Right atrium auricular region (tissue), 2 donors: ENCODE data around the gene DGKE. TPM values are rescaled to one million over a fixed set of nuclear protein-coding genes. Genes with fewer than 3 reads are reported as not detected.

Experiments
- DNase-seq: peaks from one replicate; pipeline ENCODE4 v3.0.0-alpha.2; 2019; ENCODE audit warnings: low spot score
- H3K27ac ChIP-seq, 2 donors: fragments of 200-600 bp; sonication (generic); 1 replicate in 1 of 2; 2 replicates in 1 of 2; pipeline ENCODE4 v1.5.1; 2016 to 2019
- H3K27me3 ChIP-seq, 2 donors: fragments of 200-600 bp; sonication (generic); one replicate each; pipeline versions ENCODE4 v1.5.1 to v1.6.0; 2017 to 2019
- H3K36me3 ChIP-seq: fragments of 200-600 bp; sonication (generic); one replicate; pipeline ENCODE4 v1.5.1; 2016
- H3K4me1 ChIP-seq, 2 donors: fragments of 200-600 bp; sonication (generic); one replicate each; pipeline versions ENCODE4 v1.5.1 to v1.6.0; 2017 to 2019
- H3K4me3 ChIP-seq, 2 donors: fragments of 200-600 bp; sonication (generic); 1 replicate in 1 of 2; 2 replicates in 1 of 2; pipeline ENCODE4 v1.5.1; 2017 to 2019; ENCODE audit warnings: mild to moderate bottlenecking in 1 of 2, moderate library complexity in 1 of 2
- H3K9me3 ChIP-seq, 2 donors: fragments of 200-600 bp; sonication (generic); one replicate each; pipeline ENCODE4 v1.5.1; 2019
- total RNA-seq, 2 donors: library from RNA; depleted of rRNA; stranded (reverse); fragments of >200 nt; gene quantifications; one replicate each; pipeline ENCODE4 v1.1.0, GENCODE V29; 2016
- TF ChIP-seq, protein P1 (sequence below), 2 donors: fragments of 200-600 bp; sonication (generic); IDR thresholded peaks; one replicate each; pipeline ENCODE4 v1.5.1; 2019; ENCODE audit warnings: antibody characterized with exemption in 2 of 2

DGKE gene
- total RNA-seq, 2 donors from 2014 or later, result 3.4 to 3.7 TPM

DNA sequence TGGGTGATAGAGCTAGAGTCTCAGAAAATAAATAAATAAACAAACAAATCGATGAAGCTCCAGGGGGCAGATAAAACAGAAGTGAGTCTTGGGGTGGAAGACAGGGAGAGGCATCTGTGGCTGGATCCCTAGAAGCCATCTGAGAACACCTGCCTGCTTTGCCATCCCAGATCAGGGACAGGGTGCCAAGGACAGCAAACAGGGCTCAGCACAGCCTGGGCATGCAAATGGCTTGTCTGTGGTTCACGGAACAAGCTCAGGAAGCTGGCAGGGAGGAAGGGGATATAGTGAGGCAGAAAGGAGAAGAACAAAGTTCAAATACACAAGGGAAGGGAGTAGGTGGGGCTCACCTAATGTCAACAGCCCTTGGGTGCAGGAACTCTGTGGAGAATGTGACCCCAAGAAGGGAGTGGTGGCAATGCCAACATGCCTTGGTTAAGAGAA lies 52.4 kb downstream of the DGKE start:
- Histone ChIP-seq H3K4me1 (no peaks in the 10 kb centered on the region), H3K27ac (no peak overlapping the region), H3K9me3 (no peaks in the 10 kb centered on the region), H3K4me3 (no peak overlapping the region), H3K36me3 (peaks cover 15% of the 10 kb centered on the region), H3K27me3 (no peaks in the 10 kb centered on the region)
- DNase-seq, result no peak
- TF ChIP-seq, protein P1, sequence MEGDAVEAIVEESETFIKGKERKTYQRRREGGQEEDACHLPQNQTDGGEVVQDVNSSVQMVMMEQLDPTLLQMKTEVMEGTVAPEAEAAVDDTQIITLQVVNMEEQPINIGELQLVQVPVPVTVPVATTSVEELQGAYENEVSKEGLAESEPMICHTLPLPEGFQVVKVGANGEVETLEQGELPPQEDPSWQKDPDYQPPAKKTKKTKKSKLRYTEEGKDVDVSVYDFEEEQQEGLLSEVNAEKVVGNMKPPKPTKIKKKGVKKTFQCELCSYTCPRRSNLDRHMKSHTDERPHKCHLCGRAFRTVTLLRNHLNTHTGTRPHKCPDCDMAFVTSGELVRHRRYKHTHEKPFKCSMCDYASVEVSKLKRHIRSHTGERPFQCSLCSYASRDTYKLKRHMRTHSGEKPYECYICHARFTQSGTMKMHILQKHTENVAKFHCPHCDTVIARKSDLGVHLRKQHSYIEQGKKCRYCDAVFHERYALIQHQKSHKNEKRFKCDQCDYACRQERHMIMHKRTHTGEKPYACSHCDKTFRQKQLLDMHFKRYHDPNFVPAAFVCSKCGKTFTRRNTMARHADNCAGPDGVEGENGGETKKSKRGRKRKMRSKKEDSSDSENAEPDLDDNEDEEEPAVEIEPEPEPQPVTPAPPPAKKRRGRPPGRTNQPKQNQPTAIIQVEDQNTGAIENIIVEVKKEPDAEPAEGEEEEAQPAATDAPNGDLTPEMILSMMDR (IDR thresholded peaks at IDR 0.05), result no peak

DNA sequence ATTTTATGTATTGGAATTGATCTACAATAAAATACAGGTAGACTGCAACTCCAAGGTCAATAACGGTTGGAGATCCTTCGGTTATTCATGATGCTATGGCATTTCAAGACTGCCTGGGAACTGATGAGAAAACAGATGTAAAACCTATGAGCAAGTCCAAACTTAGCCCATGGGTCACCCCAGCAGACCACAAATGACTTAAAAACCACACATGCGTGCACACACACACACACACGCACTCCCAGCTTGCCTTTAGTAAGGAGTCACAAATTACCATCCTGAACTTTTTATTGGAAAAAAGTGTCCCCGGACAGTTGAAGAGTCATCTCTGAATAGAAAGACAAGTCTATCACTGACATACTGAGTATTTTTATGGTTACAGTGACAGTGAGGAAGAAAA lies 53.2 kb downstream of the DGKE start:
- Histone ChIP-seq H3K4me3 (no peak overlapping the region), H3K27me3 (no peaks in the 10 kb centered on the region), H3K4me1 (no peaks in the 10 kb centered on the region), H3K9me3 (no peaks in the 10 kb centered on the region), H3K36me3 (peaks cover 23% of the 10 kb centered on the region), H3K27ac (no peak overlapping the region)
- TF ChIP-seq, protein P1 (IDR thresholded peaks at IDR 0.05), result no peak
- no peak for DNase-seq

DNA sequence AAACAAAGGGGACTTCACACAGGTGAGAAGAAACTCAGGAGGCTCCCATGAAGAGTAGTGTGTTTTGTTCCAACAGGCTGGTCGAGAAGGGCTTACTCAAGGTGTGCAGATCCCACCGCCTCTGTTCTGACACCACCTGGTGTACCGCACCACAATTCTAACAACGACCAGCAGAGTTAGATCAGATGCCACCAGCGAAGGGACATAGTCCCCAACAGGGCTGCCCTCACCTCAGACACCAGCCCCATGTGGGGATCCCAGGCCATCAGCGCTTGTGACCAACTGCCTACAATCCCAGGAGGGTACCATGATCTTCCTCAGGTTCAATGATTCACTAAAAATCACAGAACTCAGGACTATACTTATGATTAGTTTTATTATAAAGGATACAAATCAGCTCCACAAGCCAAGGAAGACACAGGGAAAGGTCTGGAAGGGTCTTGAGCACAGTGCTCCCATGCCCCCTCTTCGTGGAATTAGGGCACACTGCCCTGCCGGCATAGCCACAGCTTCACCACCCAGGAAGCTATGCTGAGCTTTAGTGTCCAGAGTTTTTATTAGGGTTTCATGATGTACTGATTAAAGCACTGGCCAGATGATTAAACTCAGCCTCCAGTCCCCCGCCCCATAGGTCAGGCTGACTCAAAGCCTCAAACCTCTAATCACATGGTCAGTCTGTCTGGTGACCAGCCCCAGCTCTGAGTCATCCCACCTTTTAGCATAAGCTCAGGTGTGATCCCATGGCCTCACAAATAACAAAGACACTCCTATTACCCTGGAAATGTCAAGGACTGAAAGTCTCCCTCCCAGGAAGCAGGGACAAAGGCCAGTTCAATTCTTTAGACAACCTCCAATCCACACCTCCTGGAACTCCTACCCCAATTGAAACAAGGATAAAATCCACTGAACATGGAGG lies 53.9 kb downstream of the DGKE start:
- peaks cover 26% of the 10 kb centered on the region for H3K36me3 ChIP-seq
- TF ChIP-seq, protein P1 (IDR thresholded peaks at IDR 0.05), result no peak
- H3K27ac ChIP-seq, result no peak overlapping the region
- H3K27me3 ChIP-seq, result no peaks in the 10 kb centered on the region
- H3K4me1 ChIP-seq, result no peaks in the 10 kb centered on the region
- no peak for DNase-seq
- no peak overlapping the region for H3K4me3 ChIP-seq
- no peaks in the 10 kb centered on the region for H3K9me3 ChIP-seq

DNA sequence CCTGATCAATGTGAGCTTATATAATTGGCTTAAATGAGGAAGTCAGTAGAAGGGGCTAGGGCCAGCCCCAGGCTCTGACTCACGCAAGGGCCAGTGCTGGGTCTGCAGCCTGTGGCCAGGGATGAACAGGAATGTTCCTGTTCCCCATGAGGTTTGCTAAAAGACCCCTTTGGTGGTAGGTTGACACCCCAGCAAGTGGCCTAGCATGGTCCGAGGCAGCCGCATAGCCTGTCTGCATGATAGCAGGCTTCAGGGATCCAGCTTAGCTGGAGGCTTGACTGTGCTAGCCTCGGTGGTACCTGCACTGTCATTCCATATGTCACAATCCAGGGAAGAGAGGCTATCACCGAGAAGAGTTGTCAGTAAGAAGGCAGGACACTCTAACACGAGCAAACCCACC lies 56.4 kb downstream of the DGKE start:
- no peak for DNase-seq
- Histone ChIP-seq H3K27me3 (no peaks in the 10 kb centered on the region), H3K9me3 (no peaks in the 10 kb centered on the region), H3K27ac (no peak overlapping the region), H3K4me1 (no peaks in the 10 kb centered on the region), H3K36me3 (peaks cover 52% of the 10 kb centered on the region), H3K4me3 (no peak overlapping the region)
- TF ChIP-seq, protein P1 (IDR thresholded peaks at IDR 0.05), result no peak

DNA sequence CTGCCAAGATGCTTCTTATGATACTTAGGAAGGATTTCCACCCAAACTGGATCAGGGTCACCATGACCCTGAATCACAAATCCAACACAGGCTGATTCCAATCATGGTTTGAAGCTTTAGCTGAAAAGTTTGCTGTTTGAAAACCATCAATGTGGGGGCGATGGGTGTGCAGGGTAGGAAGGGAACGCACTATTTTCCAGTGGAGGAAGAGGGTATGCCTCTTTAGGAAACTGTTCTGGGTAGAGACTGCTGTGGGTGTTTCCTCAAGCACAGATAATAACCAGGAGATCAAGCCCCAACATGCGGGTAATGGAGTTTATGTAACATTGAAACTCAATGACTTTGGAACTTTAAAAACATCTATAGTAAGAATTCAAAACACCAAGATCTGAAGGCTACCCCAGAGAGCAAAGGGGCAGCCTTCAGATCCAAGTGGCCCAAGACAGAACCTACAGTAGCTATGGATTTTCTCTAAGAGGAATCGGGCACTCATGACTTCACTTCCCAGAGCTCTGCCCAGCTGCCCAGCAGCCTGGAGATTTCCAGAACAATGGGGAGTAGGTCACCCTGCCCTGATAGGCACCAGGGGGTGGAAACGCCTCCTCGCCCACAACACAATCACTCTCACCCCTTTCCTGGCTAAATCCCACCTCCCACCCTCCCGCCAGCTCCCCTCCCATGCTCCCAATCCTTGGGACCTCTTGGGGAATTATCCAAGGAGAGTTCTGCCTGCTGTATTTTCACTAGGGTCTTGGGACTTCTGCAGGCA lies 57.1 kb downstream of the DGKE start:
- H3K36me3 ChIP-seq, result peaks cover 59% of the 10 kb centered on the region
- H3K4me3 ChIP-seq, result no peak overlapping the region
- no peaks in the 10 kb centered on the region for H3K9me3 ChIP-seq
- H3K27ac ChIP-seq, result no peak overlapping the region
- TF ChIP-seq, protein P1 (IDR thresholded peaks at IDR 0.05), result no peak
- H3K27me3 ChIP-seq, result no peaks in the 10 kb centered on the region
- H3K4me1 ChIP-seq, result no peaks in the 10 kb centered on the region
- DNase-seq, result no peak
